ENCODE data around the gene ALG3. TPM values are rescaled to one million over a fixed set of nuclear protein-coding genes. Genes with fewer than 3 reads are reported as not detected.

The ALG3 gene
- total and polyA plus RNA-seq, 2 experiments from 2014 or later, result 40.2 to 52.4 TPM

DNA sequence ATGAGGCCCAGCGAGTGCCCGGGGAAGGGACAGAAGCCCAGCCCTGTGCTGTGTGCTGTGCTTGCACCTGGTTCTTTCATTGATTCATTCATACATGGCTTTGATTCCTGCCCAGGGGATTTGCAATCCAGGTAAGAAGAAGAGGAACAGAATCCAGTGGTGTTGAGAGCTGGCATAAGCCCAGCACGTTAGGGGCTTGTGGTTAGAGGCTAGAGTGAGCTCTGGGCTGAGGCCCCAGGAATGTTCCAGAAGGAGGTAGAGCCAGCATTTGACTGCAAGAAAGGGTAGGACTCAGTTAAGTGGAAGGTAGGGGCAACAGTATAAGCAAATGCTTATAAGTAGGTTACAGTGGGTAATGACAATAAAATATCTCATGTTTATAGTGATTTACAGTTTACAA lies 17.1 kb downstream of the ALG3 start:
- H3K36me3 ChIP-seq, result no peaks in the 10 kb centered on the region
- H3K27ac ChIP-seq, result no peak overlapping the region
- TF ChIP-seq, protein P1, sequence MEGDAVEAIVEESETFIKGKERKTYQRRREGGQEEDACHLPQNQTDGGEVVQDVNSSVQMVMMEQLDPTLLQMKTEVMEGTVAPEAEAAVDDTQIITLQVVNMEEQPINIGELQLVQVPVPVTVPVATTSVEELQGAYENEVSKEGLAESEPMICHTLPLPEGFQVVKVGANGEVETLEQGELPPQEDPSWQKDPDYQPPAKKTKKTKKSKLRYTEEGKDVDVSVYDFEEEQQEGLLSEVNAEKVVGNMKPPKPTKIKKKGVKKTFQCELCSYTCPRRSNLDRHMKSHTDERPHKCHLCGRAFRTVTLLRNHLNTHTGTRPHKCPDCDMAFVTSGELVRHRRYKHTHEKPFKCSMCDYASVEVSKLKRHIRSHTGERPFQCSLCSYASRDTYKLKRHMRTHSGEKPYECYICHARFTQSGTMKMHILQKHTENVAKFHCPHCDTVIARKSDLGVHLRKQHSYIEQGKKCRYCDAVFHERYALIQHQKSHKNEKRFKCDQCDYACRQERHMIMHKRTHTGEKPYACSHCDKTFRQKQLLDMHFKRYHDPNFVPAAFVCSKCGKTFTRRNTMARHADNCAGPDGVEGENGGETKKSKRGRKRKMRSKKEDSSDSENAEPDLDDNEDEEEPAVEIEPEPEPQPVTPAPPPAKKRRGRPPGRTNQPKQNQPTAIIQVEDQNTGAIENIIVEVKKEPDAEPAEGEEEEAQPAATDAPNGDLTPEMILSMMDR (IDR thresholded peaks at IDR 0.05; ENCODE audit: low read depth, low read length), result no peak
- H3K9me3 ChIP-seq (ENCODE audit: low read depth), result no peaks in the 10 kb centered on the region
- H3K27me3 ChIP-seq, result peaks cover 86% of the 10 kb centered on the region
- no peak overlapping the region for H3K4me3 ChIP-seq
- H3K4me1 ChIP-seq (ENCODE audit: low read depth), result no peaks in the 10 kb centered on the region
- DNase-seq (ENCODE audit: low read depth in 1 of 2, low spot score in 1 of 2), result peak in 1 of 2 donors; percentile 23

DNA sequence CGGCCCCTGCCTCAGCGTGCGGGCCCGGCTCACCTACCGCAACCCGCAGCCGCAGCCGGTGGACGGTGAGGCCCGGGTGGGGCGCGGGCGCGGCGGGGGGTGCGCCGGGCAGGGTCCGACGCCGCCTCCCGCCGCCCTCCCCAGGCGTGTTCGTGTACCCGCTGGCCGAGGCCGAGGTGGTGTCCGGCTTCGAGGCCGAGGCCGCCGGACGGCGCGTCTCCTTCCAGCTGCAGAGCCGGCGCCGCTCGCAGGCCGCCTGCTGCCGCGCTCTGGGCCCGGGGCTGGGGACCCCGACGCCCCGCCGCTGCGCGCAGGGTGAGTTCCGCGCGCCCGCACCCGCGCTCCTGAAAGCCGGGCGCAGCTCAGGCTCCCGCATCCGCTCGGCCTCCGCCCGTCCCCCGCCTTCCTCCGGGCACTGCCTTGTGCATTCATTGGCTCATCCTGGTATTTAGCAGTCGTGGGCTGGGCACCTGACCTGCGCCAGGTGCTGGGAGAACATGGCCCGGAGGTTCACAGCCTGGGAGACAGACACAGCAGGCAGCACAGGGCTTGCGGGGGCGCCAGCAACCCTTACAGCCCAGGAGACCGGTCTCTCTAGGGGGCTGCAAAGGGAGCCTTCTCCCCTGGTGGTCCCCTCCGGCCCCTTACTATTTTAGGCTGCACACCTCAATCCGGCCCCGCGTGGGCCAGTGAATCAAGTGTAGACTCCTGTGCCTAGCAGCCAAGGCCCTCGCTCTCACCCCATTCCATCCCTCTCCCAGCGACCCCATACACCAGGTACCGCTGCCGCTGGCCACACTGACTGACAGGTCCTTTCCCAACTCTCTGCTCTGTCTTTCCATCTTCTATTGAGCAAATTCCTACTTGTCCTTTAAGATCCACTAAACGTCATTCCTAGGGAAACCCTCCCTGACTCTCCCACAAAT lies 17.9 kb downstream of the ALG3 start:
- no peak overlapping the region for H3K27ac ChIP-seq
- H3K9me3 ChIP-seq (ENCODE audit: low read depth), result no peaks in the 10 kb centered on the region
- no peaks in the 10 kb centered on the region for H3K36me3 ChIP-seq
- DNase-seq (ENCODE audit: low read depth in 1 of 2, low spot score in 1 of 2), result peak in 1 of 2 donors; percentile 13
- H3K4me3 ChIP-seq, result peak overlapping the region; percentile 14
- TF ChIP-seq, protein P1 (IDR thresholded peaks at IDR 0.05; ENCODE audit: low read depth, low read length), result no peak
- H3K27me3 ChIP-seq, result peaks cover 92% of the 10 kb centered on the region
- no peaks in the 10 kb centered on the region for H3K4me1 ChIP-seq (ENCODE audit: low read depth)

DNA sequence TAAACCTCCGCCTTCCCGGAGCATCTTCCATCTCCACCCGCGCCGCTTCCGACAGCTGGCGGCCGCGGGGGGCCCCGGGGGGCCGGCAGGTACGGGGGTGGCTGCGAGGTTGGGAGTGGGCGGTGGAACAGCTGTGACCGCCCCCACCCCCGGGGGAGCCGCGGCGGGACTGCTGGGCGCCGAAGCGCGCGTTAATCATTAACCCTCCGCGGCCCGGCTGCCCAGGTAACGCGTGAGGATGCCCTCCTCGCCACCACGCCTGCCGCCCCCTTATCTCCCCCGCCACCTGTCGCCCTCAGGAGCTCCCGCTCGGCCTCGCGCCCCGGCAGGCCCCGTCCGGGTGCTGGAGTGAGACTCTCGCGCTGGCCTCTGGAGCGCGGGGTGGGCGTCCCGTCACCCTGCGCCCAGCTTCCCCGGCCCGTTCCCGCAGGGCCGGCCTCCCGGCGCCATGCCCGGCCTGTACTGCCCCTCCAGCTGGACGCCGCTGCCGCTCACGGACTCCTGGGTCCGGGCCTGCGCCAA lies 18.6 kb downstream of the ALG3 start:
- Histone ChIP-seq H3K4me1 (ENCODE audit: low read depth) (no peaks in the 10 kb centered on the region), H3K9me3 (ENCODE audit: low read depth) (no peaks in the 10 kb centered on the region), H3K27me3 (peaks cover 97% of the 10 kb centered on the region), H3K4me3 (peak overlapping the region; percentile 37), H3K36me3 (no peaks in the 10 kb centered on the region), H3K27ac (no peak overlapping the region)
- DNase-seq (ENCODE audit: low read depth in 1 of 2, low spot score in 1 of 2), result peak in 1 of 2 donors; percentile 20
- TF ChIP-seq, protein P1 (IDR thresholded peaks at IDR 0.05; ENCODE audit: low read depth, low read length), result no peak

DNA sequence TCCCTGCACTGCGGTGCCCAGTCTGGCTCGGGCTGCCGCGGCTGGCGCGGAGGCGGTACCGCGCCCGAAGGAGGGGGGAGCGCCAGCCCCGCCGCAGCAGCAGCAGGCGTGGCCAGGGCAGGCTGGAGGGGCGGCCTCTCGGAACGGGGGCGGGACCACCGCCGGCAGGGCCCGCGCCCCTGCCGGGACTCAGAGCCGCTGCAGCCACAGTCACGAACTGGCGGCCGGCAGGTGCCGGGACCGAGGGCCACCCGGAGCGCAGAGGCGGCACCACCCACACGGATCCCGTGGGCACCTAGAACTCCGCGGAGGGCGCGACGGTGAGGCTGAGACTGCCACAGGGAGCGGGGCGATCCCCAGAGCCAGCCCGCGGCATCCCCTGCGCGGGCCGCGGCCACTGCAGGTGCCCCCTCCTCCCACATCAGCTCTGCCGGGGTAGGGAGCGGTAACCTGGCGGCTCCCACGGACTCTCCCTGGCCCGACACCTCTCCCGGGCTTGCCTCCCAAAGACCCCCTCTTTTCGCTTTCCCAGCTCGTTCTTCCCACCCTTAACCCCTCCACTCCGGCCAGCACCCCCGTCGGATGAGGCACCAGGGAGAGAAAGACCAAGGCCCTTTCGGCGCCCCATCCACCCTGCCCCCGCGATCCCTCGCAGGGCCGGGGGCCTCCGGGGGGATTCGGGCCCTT lies 19.2 kb downstream of the ALG3 start, which contains the start of gene VWA5B2:
VWA5B2 (plus strand) TSS at position 192 of the 687 bp plus-strand sequence. CDS start 944 bp downstream, outside the sequence.
- Histone ChIP-seq H3K27me3 (peaks cover 97% of the 10 kb centered on the region), H3K4me1 (ENCODE audit: low read depth) (no peaks in the 10 kb centered on the region), H3K4me3 (peak within 1 kb of the TSS; percentile 37), H3K36me3 (no peaks in the 10 kb centered on the region), H3K9me3 (ENCODE audit: low read depth) (no peaks in the 10 kb centered on the region), H3K27ac (no peak within 1 kb of the TSS)
- DNase-seq (ENCODE audit: low read depth in 1 of 2, low spot score in 1 of 2), result peak; percentile 32 to 83
- TF ChIP-seq, protein P1 (IDR thresholded peaks at IDR 0.05; ENCODE audit: low read depth, low read length), result no peak

DNA sequence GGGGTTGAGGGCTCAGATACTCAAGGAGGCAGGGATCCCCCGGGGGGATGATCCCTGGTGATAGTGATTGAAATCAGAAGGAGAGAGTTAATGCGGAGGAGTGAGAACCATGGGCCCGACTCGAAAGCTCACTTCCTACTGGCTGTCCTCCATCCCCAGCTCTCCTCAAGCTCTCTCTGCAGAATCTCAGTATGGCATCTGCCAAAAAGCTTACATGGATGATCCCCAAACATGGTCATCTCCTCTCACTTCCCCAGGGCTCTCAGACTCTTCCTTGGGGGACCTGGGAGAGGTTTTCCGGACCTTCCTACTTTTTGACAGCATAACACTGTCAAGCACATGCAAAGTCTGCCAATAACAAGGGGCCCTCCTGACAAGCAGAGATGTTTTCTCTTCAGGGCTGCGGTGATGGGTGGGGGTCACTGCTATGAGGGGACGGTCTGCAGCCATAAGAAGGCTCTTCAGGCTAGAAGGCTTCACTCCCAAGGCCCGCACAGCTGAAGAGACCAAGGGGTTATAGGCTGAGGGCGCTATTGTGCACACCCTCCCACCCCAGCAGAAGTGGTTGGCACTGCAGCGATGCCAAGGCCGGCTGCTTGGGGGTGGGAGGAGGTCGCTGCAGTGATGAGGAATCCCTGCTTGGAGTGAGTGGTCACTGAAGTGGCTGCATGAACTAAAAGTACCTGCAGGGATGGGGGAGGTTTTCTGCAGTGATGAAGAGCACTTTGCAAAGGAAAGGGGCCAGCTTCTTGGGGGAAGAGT lies 20.2 kb downstream of the ALG3 start:
- H3K4me1 ChIP-seq (ENCODE audit: low read depth), result no peaks in the 10 kb centered on the region
- H3K36me3 ChIP-seq, result no peaks in the 10 kb centered on the region
- no peaks in the 10 kb centered on the region for H3K9me3 ChIP-seq (ENCODE audit: low read depth)
- no peak overlapping the region for H3K27ac ChIP-seq
- peaks cover 95% of the 10 kb centered on the region for H3K27me3 ChIP-seq
- no peak for DNase-seq (ENCODE audit: low read depth in 1 of 2, low spot score in 1 of 2)
- peak overlapping the region; percentile 37 for H3K4me3 ChIP-seq
- TF ChIP-seq, protein P1 (IDR thresholded peaks at IDR 0.05; ENCODE audit: low read depth, low read length), result no peak

All from cardiac muscle cell (in vitro differentiated cells and primary cell).